Skeletal muscle tissue (tissue), 4 donors: ENCODE measurements around the gene DYRK1A. TPM values are rescaled to one million over a fixed set of nuclear protein-coding genes. Genes with fewer than 3 reads are reported as not detected.
"Not testable (repeated sequence)": the region's sequence is repeated elsewhere in the genome, so short reads cannot be mapped to it uniquely, and the experiment has no call there.

Experiments
- H3K27ac ChIP-seq: one replicate; pipeline ENCODE4 v1.7.0; 2013; ENCODE audit warnings: mild to moderate bottlenecking, low read depth, low read length, inconsistent platforms
- H3K27me3 ChIP-seq, 3 donors: one replicate each; pipeline ENCODE4 v1.7.0; 2013; ENCODE audit warnings: low read length in 3 of 3; ENCODE audit not compliant: control insufficient read depth in 3 of 3, insufficient read depth in 3 of 3
- H3K36me3 ChIP-seq, 3 donors: one replicate each; pipeline ENCODE4 v1.7.0; 2013; ENCODE audit warnings: low read length in 3 of 3; ENCODE audit not compliant: control insufficient read depth in 3 of 3, insufficient read depth in 3 of 3
- H3K4me1 ChIP-seq, 3 donors: one replicate each; pipeline ENCODE4 v1.7.0; 2013; ENCODE audit warnings: low read length in 3 of 3, mild to moderate bottlenecking in 3 of 3; ENCODE audit not compliant: control insufficient read depth in 3 of 3, insufficient read depth in 3 of 3
- H3K4me3 ChIP-seq, 3 donors: one replicate each; pipeline ENCODE4 v1.7.0; 2013; ENCODE audit warnings: low read length in 3 of 3
- H3K9ac ChIP-seq, 3 donors: one replicate each; pipeline ENCODE4 v1.7.0; 2013; ENCODE audit warnings: low read length in 3 of 3, mild to moderate bottlenecking in 3 of 3, moderate library complexity in 2 of 3, low read depth in 1 of 3
- H3K9me3 ChIP-seq, 3 donors: one replicate each; pipeline ENCODE4 v1.7.0; 2013; ENCODE audit warnings: low read length in 3 of 3; ENCODE audit not compliant: control insufficient read depth in 3 of 3
- total RNA-seq: library from RNA; depleted of rRNA; stranded (reverse); fragments of >200 nt; gene quantifications from one replicate; pipeline ENCODE4 v1.2.3, GENCODE V29; 2014
- donor health status: Osteomylitis.

DYRK1A gene
- total RNA-seq, 1 donor from 2014 or later = 104 TPM

- no peaks in the 10 kb centered on the region for H3K36me3 ChIP-seq
- peaks cover 0 to 4% (median 0%) of the 10 kb centered on the region in 3 donors for H3K9me3 ChIP-seq
- peaks cover 0 to 6% (median 4%) of the 10 kb centered on the region in 3 donors for H3K4me1 ChIP-seq
- H3K4me3 ChIP-seq = no peak overlapping the region
- no peak overlapping the region for H3K27ac ChIP-seq
- H3K9ac ChIP-seq = no peak overlapping the region
- no peaks in the 10 kb centered on the region for H3K27me3 ChIP-seq
Measured at GRCh38 chr21:37536616-37537278, 170.2 kb downstream of the DYRK1A start.

GRCh38 chr21:37537391-37537996 is 170.9 kb downstream of the DYRK1A start:
- no peak overlapping the region for H3K27ac ChIP-seq
- H3K27me3 ChIP-seq = no peaks in the 10 kb centered on the region
- H3K9me3 ChIP-seq = peaks cover 0 to 4% (median 0%) of the 10 kb centered on the region in 3 donors
- no peak overlapping the region for H3K4me3 ChIP-seq
- H3K9ac ChIP-seq = no peak overlapping the region
- H3K4me1 ChIP-seq = peaks cover 0 to 6% (median 4%) of the 10 kb centered on the region in 3 donors
- no peaks in the 10 kb centered on the region for H3K36me3 ChIP-seq

- no peaks in the 10 kb centered on the region for H3K36me3 ChIP-seq
- H3K4me1 ChIP-seq = no peaks in the 10 kb centered on the region
Measured at GRCh38 chr21:37538971-37539590, 172.5 kb downstream of the DYRK1A start.

GRCh38 chr21:37541128-37541527 is 174.6 kb downstream of the DYRK1A start:
- H3K36me3 ChIP-seq, H3K9me3 ChIP-seq, H3K4me3 ChIP-seq, H3K4me1 ChIP-seq, H3K27me3 ChIP-seq, H3K9ac ChIP-seq, H3K27ac ChIP-seq: not testable (repeated sequence)

More at GRCh38 chr21:37538971-37539590, 172.5 kb downstream of the DYRK1A start:
- no peak overlapping the region for H3K9ac ChIP-seq
- H3K4me3 ChIP-seq = no peak overlapping the region
- peaks cover 0 to 4% (median 0%) of the 10 kb centered on the region in 3 donors for H3K9me3 ChIP-seq
- H3K27ac ChIP-seq = no peak overlapping the region
- no peaks in the 10 kb centered on the region for H3K27me3 ChIP-seq

GRCh38 chr21:37542512-37542911 is 175.9 kb downstream of the DYRK1A start:
- Histone ChIP-seq H3K4me3 (no peak overlapping the region), H3K4me1 (peaks cover 4 to 7% (median 5%) of the 10 kb centered on the region in 3 donors), H3K9ac (no peak overlapping the region), H3K27me3 (no peaks in the 10 kb centered on the region), H3K36me3 (no peaks in the 10 kb centered on the region), H3K27ac (no peak overlapping the region), H3K9me3 (no peaks in the 10 kb centered on the region)

GRCh38 chr21:37546299-37546908 is 179.8 kb downstream of the DYRK1A start:
- no peak overlapping the region for H3K27ac ChIP-seq
- no peak overlapping the region for H3K9ac ChIP-seq
- H3K36me3 ChIP-seq = no peaks in the 10 kb centered on the region
- peak overlapping the region in 1 of 3 donors; percentile 29 for H3K4me3 ChIP-seq
- H3K9me3 ChIP-seq = no peaks in the 10 kb centered on the region
- peaks cover 11 to 17% (median 12%) of the 10 kb centered on the region in 3 donors for H3K4me1 ChIP-seq
- H3K27me3 ChIP-seq = no peaks in the 10 kb centered on the region

- Histone ChIP-seq H3K4me3 (peak overlapping the region in 1 of 3 donors; percentile 29), H3K9me3 (no peaks in the 10 kb centered on the region), H3K9ac (peak overlapping the region in 1 of 3 donors; percentile 10), H3K27me3 (no peaks in the 10 kb centered on the region), H3K36me3 (no peaks in the 10 kb centered on the region), H3K4me1 (peaks cover 16 to 24% (median 17%) of the 10 kb centered on the region in 3 donors), H3K27ac (no peak overlapping the region)
Measured at GRCh38 chr21:37546949-37547614, 180.5 kb downstream of the DYRK1A start.

- Histone ChIP-seq H3K27me3 (no peaks in the 10 kb centered on the region), H3K9me3 (no peaks in the 10 kb centered on the region), H3K9ac (no peak overlapping the region), H3K4me3 (no peak overlapping the region), H3K36me3 (no peaks in the 10 kb centered on the region), H3K4me1 (peaks cover 23 to 30% (median 23%) of the 10 kb centered on the region in 3 donors), H3K27ac (no peak overlapping the region)
Measured at GRCh38 chr21:37547615-37548200, 181.1 kb downstream of the DYRK1A start.

- Histone ChIP-seq H3K27ac (no peak overlapping the region), H3K36me3 (no peaks in the 10 kb centered on the region), H3K9ac (no peak overlapping the region), H3K9me3 (no peaks in the 10 kb centered on the region), H3K4me1 (peaks cover 28 to 39% (median 31%) of the 10 kb centered on the region in 3 donors), H3K27me3 (no peaks in the 10 kb centered on the region), H3K4me3 (no peak overlapping the region)
Measured at GRCh38 chr21:37548521-37548981, 182.0 kb downstream of the DYRK1A start.
